Nephron progenitor cell (in vitro differentiated cells): Measurements from ENCODE around the gene RNF222.
"Not testable (repeated sequence)": the region's sequence is repeated elsewhere in the genome, so short reads cannot be mapped to it uniquely, and the experiment has no call there.

Source experiments
- DNase-seq: peaks from one replicate; pipeline ENCODE4 v3.0.0; 2021
- H3K27ac Mint-ChIP-seq: 2 replicates; pipeline ENCODE4 v1.8.0; 2021; ENCODE audit warnings: mild to moderate bottlenecking, moderate library complexity, mixed read lengths
- H3K27me3 Mint-ChIP-seq: 2 replicates; pipeline ENCODE4 v1.8.0; 2021; ENCODE audit warnings: mild to moderate bottlenecking, low read depth, mixed read lengths; ENCODE audit not compliant: poor library complexity
- H3K36me3 Mint-ChIP-seq: 2 replicates; pipeline ENCODE4 v1.8.0; 2021; ENCODE audit warnings: low read depth, mixed read lengths
- H3K4me1 Mint-ChIP-seq: 2 replicates; pipeline ENCODE4 v1.8.0; 2021; ENCODE audit warnings: mixed read lengths
- H3K4me3 Mint-ChIP-seq: 2 replicates; pipeline ENCODE4 v1.8.0; 2021; ENCODE audit warnings: mild to moderate bottlenecking, moderate library complexity, mixed read lengths
- H3K9me3 Mint-ChIP-seq: 2 replicates; pipeline ENCODE4 v1.8.0; 2021; ENCODE audit warnings: mild to moderate bottlenecking, moderate library complexity, mixed read lengths
- CTCF ChIP-seq: fragments of 200-600 bp; sonication (generic); IDR thresholded peaks from 2 replicates; pipeline ENCODE4 v1.5.0; 2021; ENCODE audit warnings: antibody characterized with exemption

The RNF222 gene

DNA sequence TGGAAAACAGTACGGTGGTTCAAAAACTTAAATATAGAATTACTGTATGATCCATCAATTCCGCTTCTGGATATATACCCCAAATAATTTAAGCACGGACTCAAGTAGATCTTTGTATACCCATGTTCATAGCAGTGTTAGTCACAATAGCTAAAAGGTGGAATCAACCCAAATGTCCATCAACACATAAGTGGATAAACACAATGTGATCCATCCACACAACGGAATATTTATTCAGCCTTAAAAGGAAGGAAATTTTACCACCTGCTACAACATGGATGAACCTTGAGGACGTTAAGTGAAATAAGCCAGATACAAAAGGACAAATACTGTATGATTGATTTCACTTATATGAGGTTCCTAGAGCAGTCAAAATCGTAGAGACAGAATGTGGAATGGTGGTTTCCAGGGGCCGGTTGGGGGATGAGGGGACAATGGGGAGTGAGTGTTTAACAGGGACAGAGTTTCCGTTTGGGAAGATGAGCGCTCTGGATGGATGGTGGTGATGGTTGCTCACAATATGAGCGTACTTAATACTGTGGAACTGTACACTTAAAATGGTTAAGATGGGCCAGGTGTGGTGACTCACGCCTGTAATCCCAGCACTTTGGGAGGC is 5.4 kb upstream of the RNF222 start:
- TF ChIP-seq CTCF, result no peak
- Mint-ChIP-seq H3K36me3 (no peaks in the 10 kb centered on the region), H3K4me3 (no peak overlapping the region), H3K9me3 (no peaks in the 10 kb centered on the region), H3K27ac (no peak overlapping the region), H3K4me1 (peaks cover 19% of the 10 kb centered on the region), H3K27me3 (peaks cover 44% of the 10 kb centered on the region)
- DNase-seq, result no peak

DNA sequence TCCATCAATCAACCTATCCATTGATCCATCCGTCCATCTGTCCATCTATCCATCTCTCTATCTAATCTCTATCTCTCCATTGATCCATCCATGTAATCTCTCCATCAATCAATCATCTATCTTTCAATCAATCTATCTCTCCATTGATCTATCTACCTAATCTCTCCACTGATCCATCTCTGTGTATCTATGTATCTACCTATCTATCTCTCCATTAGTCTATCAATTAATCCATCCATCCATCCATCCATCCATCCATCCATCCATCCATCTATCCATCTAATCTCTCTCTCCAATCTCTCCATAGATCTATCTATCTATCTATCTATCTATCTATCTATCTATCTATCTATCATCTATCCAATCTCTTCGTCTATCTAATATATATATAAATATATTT is 3.5 kb upstream of the RNF222 start:
- no peak for TF ChIP-seq CTCF
- H3K4me3 Mint-ChIP-seq, result no peak overlapping the region
- H3K36me3 Mint-ChIP-seq, result no peaks in the 10 kb centered on the region
- no peak overlapping the region for H3K27ac Mint-ChIP-seq
- peaks cover 64% of the 10 kb centered on the region for H3K27me3 Mint-ChIP-seq
- peaks cover 9% of the 10 kb centered on the region for H3K4me1 Mint-ChIP-seq
- no peak for DNase-seq
- no peaks in the 10 kb centered on the region for H3K9me3 Mint-ChIP-seq

DNA sequence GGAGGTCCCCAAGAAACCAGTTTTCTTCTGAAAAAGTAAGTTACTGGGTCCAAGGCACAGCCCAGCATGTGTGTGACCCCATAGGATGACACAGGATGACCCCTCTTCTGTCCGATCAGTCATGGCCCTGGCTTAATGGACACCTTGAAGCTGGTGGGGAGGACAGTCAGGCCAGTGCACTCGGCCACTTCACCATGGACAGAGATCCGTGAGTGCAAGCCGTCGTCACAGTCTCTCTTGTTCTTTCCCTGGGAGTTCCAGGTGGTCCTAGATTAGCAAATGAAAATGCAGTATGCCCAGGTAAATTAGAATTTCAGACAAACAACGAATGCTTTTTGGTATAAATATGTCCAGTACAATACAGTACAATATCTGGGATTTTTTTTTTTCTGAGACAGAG is 1.4 kb upstream of the RNF222 start:
- Mint-ChIP-seq H3K4me3 (no peak overlapping the region), H3K27ac (no peak overlapping the region), H3K27me3 (peaks cover 79% of the 10 kb centered on the region), H3K36me3 (no peaks in the 10 kb centered on the region), H3K4me1 (no peaks in the 10 kb centered on the region), H3K9me3 (no peaks in the 10 kb centered on the region)
- TF ChIP-seq CTCF, result no peak
- no peak for DNase-seq

DNA sequence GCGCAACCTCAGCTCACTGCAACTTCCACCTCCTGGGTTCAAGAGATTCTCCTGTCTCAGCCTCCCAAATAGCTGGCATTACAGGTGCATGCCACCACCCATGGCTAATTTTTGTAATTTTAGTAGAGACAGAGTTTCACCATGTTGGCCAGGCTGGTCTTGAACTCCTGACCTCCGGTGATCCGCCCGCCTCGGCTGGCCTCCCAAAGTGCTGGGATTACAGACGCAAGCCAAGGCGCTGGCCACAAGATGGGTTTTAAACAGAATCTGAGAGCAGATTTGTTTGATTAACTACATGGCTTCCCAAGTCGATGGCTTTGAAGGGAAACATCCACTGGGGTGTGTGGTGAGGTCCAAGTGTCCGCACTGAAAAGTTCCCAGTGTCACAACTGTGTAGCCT is 3.1 kb downstream of the RNF222 start:
- not testable (repeated sequence) for H3K27ac Mint-ChIP-seq, H3K36me3 Mint-ChIP-seq, H3K9me3 Mint-ChIP-seq, DNase-seq, H3K4me1 Mint-ChIP-seq, H3K4me3 Mint-ChIP-seq
- peaks cover 56% of the 10 kb centered on the region for H3K27me3 Mint-ChIP-seq

DNA sequence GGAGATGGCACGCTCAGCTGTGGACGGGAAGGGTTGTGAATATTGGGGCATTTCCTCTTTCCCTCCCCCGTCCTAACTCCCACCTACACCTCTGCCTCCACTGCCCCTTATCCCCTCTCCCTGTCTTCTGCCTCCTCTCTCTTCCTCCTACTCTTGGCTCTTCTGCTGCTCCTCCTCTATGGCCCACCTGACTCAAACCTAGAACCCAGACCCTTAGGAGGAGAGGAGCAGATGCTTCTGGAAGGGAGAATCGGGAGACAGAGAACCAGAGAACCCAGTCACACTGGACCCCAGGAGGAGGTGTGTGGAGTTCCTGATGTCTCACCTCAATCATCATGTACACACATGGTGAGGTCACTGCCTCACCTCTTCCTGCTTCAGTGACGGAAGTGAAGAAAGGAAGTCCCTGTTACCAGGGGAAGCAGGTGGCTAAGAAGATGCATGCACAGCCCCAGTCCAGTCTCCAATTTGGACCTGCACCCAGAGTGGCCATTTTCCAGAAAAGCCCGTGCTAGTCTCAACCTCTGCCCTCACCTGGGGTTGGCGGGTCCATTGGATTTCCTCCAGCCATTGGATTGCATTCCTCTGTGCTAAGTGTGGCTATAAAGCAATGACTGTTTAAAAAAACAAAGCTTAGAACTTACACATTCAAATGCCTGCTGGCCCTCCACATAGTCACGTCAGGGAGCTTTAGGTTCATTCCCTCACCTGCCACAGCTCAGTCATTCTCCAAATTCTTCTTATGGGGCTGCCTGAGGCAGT is 4.0 kb downstream of the RNF222 start:
- no peak for TF ChIP-seq CTCF
- Mint-ChIP-seq H3K4me1 (no peaks in the 10 kb centered on the region), H3K36me3 (no peaks in the 10 kb centered on the region), H3K27ac (no peak overlapping the region), H3K4me3 (no peak overlapping the region), H3K9me3 (no peaks in the 10 kb centered on the region), H3K27me3 (peaks cover 48% of the 10 kb centered on the region)
- no peak for DNase-seq

- no peak for DNase-seq
- TF ChIP-seq CTCF, result no peak
- H3K4me1 Mint-ChIP-seq, result no peaks in the 10 kb centered on the region
- no peaks in the 10 kb centered on the region for H3K36me3 Mint-ChIP-seq
- no peak overlapping the region for H3K27ac Mint-ChIP-seq
- H3K4me3 Mint-ChIP-seq, result no peak overlapping the region
- H3K27me3 Mint-ChIP-seq, result peaks cover 40% of the 10 kb centered on the region
- no peaks in the 10 kb centered on the region for H3K9me3 Mint-ChIP-seq
Observed at GRCh38 chr17:8392674-8393469, 4.8 kb downstream of the RNF222 start.
